Adrenal gland (tissue), 12 donors: ENCODE results near the gene SFXN3. TPM values are rescaled to one million over a fixed set of nuclear protein-coding genes. Genes with fewer than 3 reads are reported as not detected.
A peak's percentile ranks its signal among the peaks of the same experiment; 100 is the strongest.
"Not testable (repeated sequence)": the region's sequence is repeated elsewhere in the genome, so short reads cannot be mapped to it uniquely, and the experiment has no call there.

Source experiments
- DNase-seq, 7 donors: peaks; one replicate each; pipeline ENCODE4 v3.0.0-alpha.2; 2019 to 2020
- H3K27ac ChIP-seq, 5 donors: fragments of 200-600 bp; sonication (generic) in 4 of 5; 1 replicate in 3 of 5; 2 replicates in 2 of 5; pipeline versions ENCODE4 v1.5.1 to v1.8.0; 2016 to 2020; ENCODE audit warnings: mild to moderate bottlenecking in 1 of 5
- H3K27me3 ChIP-seq: fragments of 200-600 bp; 2 replicates; pipeline ENCODE4 v1.8.0; 2021
- H3K36me3 ChIP-seq, 2 donors: fragments of 200-600 bp; replicated peaks in 1 of 2; 1 replicate in 1 of 2; 2 replicates in 1 of 2; pipeline versions ENCODE4 v1.5.1 to v1.8.0; 2018 to 2022
- H3K4me1 ChIP-seq, 2 donors: fragments of 200-600 bp; replicated peaks in 1 of 2; 1 replicate in 1 of 2; 2 replicates in 1 of 2; pipeline versions ENCODE4 v1.5.1 to v1.8.0; 2018 to 2021
- H3K4me3 ChIP-seq, 4 donors: fragments of 200-600 bp; sonication (generic) in 3 of 4; one replicate each; pipeline ENCODE4 v1.5.1; 2016 to 2018
- H3K9me3 ChIP-seq, 3 donors: fragments of 200-600 bp; sonication (generic) in 1 of 3; replicated peaks in 1 of 3; 1 replicate in 2 of 3; 2 replicates in 1 of 3; pipeline versions ENCODE4 v1.5.1 to v1.8.0; 2016 to 2021
- POLR2A ChIP-seq, 2 donors: fragments of 450-650 bp; IDR thresholded peaks; one replicate each; pipeline ENCODE4 v1.6.1; 2017; ENCODE audit warnings: antibody characterized with exemption in 2 of 2, mild to moderate bottlenecking in 2 of 2, moderate library complexity in 1 of 2
- WGBS, 4 donors: extraction: QIAGEN DNeasy Blood & Tissue Kit in 2 of 4; methylation state at CpG; one replicate each; pipeline versions ENCODE4 v1.1.5 to v1.1.7; 2013 to 2017; 5-methylcytosine and 5-hydroxymethylcytosine counted together
- intact Hi-C, 2 donors: fragments of 100-400 bp; cut with DNase I; formaldehyde crosslinking; loops; one replicate each; pipeline versions ENCODE4 v1.14.1 to v1.15.0; 2022 to 2023
- polyA plus RNA-seq, 3 donors: library from polyadenylated mRNA; stranded (reverse); fragments of 200-250 nt in 2 of 3; fragments of 350-450 nt in 1 of 3; fragmentation: Illumina TruSeq in 1 of 3; extraction: RNeasy Lipid Tissue Mini Kit (QIAGEN cat#74804) in 1 of 3; gene quantifications; one replicate each; pipeline ENCODE4 v1.2.3, GENCODE V29; 2013 to 2014
- total RNA-seq, 9 donors: library from RNA; depleted of rRNA in 4 of 9; stranded (reverse); fragments of >200 nt in 4 of 9; fragments of 120-200 nt in 1 of 9; fragmentation: NEBNext Ultra II Directional in 1 of 9; extraction: Animal tissue kit (Norgen Biotek cat#: 25700) in 1 of 9; gene quantifications; one replicate each; pipeline versions ENCODE4 v1.1.0 to v1.2.4, GENCODE V29; 2013 to 2023
- TF ChIP-seq, protein P1 (sequence below), 6 experiments: fragments of 450-650 bp in 4 of 6; fragments of 200-600 bp in 2 of 6; sonication (generic) in 1 of 6; IDR thresholded peaks; 1 replicate in 5 of 6; 2 replicates in 1 of 6; pipeline versions ENCODE4 v1.5.1 to v1.8.0; 2016 to 2021; ENCODE audit warnings: antibody characterized with exemption in 6 of 6, mild to moderate bottlenecking in 2 of 6, moderate library complexity in 1 of 6
- donor health status: healthy with polysubstance abuse.
- donor health status: Bipolar disorder and iron deficiency.
- donor health status: DM: yes; HTN: yes; CAD: no.
- donor health status: DM: no; HTN: no; CAD: no.
- donor health status: DM: no; HTN: no; CAD: no.
- donor health status: DM: yes; HTN: yes; CAD: no.

The SFXN3 gene
- total and polyA plus RNA-seq, 12 donors, result 20.4 to 54.0 (median 31.0) TPM

DNA sequence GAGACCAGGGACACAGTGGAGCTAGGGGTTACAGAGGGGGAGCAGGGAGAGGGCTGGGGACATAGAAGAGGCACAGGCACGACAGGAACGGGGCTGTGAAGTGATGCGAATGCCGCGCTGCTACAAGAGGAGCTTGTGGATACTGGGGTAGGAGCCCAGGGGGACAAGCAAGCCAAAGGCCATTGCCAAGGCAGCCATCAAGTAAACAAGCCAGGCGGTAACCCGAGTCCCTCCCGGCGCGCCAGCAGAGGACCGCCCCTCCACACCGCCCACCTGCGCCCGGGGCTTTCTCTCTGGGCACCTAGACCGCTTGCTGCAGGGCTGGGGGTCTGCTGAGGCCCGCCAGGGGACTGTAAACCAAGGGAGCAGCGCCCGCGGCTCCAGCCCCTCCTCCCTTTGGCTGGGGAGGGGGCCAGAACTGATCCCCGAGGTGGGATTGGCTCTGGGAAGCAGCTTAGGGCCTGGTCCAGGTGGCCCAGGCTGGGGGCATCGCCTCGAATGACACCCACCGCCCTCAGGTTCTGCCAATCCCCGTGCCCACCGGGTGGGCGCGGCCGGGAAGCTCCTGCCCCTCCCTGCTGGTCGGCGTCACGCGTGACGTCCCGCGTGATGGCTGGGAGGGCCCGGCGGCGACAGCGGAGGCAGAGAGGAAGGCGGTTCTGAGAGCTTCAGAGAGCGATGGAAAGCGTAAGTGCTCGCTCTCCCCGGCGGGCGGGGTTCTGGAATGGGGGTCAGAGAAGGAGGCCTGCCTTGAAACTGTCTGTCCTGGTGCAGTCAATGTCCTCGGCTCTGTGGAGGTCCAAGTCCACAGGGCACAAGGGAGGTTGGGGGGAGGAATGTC, 982 bp downstream of the SFXN3 start:
- TF ChIP-seq, protein P1, sequence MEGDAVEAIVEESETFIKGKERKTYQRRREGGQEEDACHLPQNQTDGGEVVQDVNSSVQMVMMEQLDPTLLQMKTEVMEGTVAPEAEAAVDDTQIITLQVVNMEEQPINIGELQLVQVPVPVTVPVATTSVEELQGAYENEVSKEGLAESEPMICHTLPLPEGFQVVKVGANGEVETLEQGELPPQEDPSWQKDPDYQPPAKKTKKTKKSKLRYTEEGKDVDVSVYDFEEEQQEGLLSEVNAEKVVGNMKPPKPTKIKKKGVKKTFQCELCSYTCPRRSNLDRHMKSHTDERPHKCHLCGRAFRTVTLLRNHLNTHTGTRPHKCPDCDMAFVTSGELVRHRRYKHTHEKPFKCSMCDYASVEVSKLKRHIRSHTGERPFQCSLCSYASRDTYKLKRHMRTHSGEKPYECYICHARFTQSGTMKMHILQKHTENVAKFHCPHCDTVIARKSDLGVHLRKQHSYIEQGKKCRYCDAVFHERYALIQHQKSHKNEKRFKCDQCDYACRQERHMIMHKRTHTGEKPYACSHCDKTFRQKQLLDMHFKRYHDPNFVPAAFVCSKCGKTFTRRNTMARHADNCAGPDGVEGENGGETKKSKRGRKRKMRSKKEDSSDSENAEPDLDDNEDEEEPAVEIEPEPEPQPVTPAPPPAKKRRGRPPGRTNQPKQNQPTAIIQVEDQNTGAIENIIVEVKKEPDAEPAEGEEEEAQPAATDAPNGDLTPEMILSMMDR (IDR thresholded peaks at IDR 0.05), result no peak
- TF ChIP-seq POLR2A (IDR thresholded peaks at IDR 0.05), result peak in 1 of 2 donors; percentile 67
- Histone ChIP-seq H3K27me3 (no peaks in the 10 kb centered on the region), H3K9me3 (no peaks in the 10 kb centered on the region), H3K27ac (peak overlapping the region; percentile 2 to 98 (median 92)), H3K36me3 (peaks cover 0 to 25% of the 10 kb centered on the region in 2 donors), H3K4me1 (peaks cover 14 to 26% of the 10 kb centered on the region in 2 donors), H3K4me3 (peak overlapping the region; percentile 21 to 69 (median 50))
- DNase-seq, result peak; percentile 74 to 89 (median 80)
- 0 to 5% (median 1%) methylated on average over 19 to 47 of the region's 47 CpGs for WGBS, 4 donors
- intact Hi-C loops, result no loop called here

DNA sequence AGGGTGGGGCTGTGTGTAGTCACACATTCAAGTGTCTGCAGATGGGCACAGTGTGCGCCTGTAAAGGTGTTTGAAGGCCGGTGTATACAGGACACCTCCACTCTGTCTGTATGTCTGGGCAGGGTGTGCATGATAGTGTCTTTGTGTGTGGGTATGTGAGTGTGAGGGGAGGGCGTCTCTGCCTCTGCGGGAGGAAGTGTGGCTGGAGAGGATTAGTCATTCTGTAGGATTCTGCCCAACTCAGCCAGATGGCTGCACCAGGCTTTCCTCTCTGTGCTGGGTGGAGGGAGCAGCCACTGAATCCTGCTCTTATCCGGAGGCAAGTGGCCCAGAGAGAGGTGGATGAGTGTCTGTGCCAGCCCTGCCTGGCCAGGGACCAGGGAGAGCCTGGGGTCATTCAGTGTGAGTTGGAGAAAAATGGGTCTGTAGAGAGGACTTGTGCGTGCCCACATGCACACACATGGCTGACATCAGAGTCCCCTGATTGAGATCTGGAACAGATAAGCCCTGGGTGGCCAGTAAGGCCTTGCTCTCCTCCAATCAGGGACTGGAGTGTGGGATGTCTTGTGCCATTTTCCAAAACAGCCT, 1.7 kb downstream of the SFXN3 start:
- peak overlapping the region in 3 of 4 donors; percentile 43 to 69 (median 58) for H3K4me3 ChIP-seq
- no peaks in the 10 kb centered on the region for H3K9me3 ChIP-seq
- H3K36me3 ChIP-seq, result peaks cover 0 to 32% of the 10 kb centered on the region in 2 donors
- intact Hi-C loops, result no loop called here
- peak; percentile 66 to 87 (median 83) for DNase-seq
- peak overlapping the region; percentile 2 to 98 (median 92) for H3K27ac ChIP-seq
- peaks cover 14 to 26% of the 10 kb centered on the region in 2 donors for H3K4me1 ChIP-seq
- no peaks in the 10 kb centered on the region for H3K27me3 ChIP-seq
- WGBS, 4 donors, result 3 to 10% (median 5%) methylated on average over 5 to 6 of the region's 6 CpGs
- TF ChIP-seq, protein P1 (IDR thresholded peaks at IDR 0.05), result no peak
- peak in 1 of 2 donors; percentile 62 for TF ChIP-seq POLR2A (IDR thresholded peaks at IDR 0.05)

DNA sequence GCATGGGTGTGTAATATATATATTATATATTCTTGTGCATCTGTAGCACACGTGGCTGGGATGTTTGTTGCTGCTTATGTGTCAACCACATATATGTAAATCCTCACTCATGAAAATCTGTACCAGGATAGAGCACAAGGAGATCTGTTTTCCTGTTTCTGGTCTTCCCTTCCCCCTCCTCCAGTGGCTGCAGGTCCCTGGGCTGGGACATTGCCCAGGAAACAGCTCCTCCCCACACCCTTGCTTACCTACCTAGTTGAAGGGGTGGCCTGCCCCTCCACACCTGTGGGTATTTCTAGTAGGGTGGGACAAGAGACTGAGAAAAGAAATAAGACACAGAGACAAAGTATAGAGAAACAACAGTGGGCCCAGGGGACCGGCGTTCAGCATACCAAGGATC, 2.2 kb downstream of the SFXN3 start:
- Histone ChIP-seq H3K4me3 (peak overlapping the region in 1 of 4 donors; percentile 69), H3K9me3 (no peaks in the 10 kb centered on the region), H3K36me3 (peaks cover 0 to 38% of the 10 kb centered on the region in 2 donors), H3K27ac (peak overlapping the region in 4 of 5 donors; percentile 86 to 98 (median 94)), H3K27me3 (no peaks in the 10 kb centered on the region), H3K4me1 (peaks cover 14 to 26% of the 10 kb centered on the region in 2 donors)
- DNase-seq, result no peak
- TF ChIP-seq POLR2A (IDR thresholded peaks at IDR 0.05), result no peak
- TF ChIP-seq, protein P1 (IDR thresholded peaks at IDR 0.05), result no peak
- intact Hi-C loops, result no loop called here
- WGBS, 4 donors, result 68 to 73% (median 73%) methylated on average over 3 of the region's 3 CpGs

DNA sequence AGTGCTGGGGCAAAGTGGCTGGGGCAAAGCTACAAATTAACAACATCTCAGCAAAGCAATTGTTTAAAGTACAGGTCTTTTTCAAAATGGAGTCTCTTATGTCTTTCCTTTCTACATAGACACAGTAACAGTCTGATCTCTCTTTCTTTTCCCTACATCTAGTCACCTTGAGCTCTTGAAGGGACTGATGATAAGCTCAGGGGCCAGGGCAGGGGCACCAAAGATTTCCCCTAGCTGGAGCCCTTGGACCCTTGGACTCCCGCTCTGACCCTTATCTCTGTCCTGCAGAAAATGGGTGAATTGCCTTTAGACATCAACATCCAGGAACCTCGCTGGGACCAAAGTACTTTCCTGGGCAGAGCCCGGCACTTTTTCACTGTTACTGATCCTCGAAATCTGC, 3.4 kb downstream of the SFXN3 start:
- H3K9me3 ChIP-seq, H3K27ac ChIP-seq, H3K27me3 ChIP-seq, DNase-seq, H3K4me3 ChIP-seq, intact Hi-C loops: not testable (repeated sequence)
- 91 to 98% (median 96%) methylated on average over 4 of the region's 4 CpGs for WGBS, 4 donors
- Histone ChIP-seq H3K36me3 (peaks cover 0 to 49% of the 10 kb centered on the region in 2 donors), H3K4me1 (peaks cover 14 to 26% of the 10 kb centered on the region in 2 donors)
